NCI-H446 treated with DMSO at 0.1 percent for 48 hours (cell line): ENCODE data around the gene NXNL1.
"Not testable (repeated sequence)": the region's sequence is repeated elsewhere in the genome, so short reads cannot be mapped to it uniquely, and the experiment has no call there.

Source experiments
- DNase-seq: peaks from one replicate; lab custom pipeline; 2025; lab: John Stamatoyannopoulos, UW

NXNL1 gene, protein sequence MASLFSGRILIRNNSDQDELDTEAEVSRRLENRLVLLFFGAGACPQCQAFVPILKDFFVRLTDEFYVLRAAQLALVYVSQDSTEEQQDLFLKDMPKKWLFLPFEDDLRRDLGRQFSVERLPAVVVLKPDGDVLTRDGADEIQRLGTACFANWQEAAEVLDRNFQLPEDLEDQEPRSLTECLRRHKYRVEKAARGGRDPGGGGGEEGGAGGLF

DNA sequence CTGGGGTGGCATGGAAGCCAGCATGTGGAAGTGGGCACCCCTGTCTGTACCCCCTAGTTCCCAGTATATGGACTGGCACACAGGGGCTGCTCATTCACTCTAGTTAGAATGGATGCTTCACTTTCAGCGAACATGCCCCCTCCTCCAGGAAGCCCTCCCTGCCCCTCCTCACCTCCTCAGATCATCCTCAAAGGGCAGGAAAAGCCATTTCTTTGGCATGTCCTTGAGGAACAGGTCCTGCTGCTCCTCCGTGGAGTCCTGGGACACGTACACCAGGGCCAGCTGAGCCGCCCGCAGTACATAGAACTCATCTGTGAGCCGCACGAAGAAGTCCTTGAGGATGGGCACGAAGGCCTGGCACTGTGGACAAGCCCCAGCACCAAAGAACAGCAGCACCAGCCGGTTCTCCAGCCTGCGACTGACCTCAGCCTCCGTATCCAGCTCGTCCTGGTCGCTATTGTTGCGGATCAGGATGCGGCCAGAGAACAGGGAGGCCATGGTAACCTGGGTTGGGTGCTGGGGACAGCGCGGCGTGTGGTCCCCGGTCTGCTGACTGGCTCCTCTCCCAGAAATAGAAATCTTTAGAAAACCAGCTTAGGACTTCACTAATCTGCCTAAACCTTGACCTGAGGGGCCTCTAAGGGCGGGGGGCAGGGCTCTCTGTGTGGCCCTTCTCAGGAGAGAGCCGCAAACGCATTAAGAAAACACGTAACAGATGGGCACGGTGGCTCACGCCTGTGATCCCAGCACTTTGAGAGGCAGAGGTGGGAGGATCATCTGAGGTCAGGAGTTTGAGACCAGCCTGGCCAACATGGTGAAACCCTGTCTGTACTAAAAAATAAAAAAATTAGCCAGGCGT, at the start of gene NXNL1:
Gene NXNL1, minus strand, starts transcription at position 555 of the 859 bp plus-strand sequence. Its CDS starts 57 bp downstream, at position 498.
- DNase-seq = no peak

DNA sequence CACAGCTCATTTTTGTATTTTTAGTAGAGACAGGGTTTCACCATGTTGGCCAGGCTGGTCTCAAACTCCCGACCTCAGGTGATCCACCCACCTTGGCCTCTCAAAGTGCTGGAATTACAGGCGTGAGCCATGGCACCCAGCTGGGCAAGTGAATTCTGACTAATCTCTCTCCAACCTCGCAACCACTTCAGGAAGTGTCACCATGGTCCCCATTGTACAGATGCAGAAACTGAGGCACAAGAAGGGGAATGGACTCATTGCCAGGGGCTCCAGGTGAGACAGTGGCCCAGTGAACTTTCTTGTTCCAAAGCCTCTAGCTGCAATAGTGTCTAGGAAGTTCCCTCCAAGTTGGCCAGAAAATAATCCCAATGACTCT, 47.8 kb upstream of the NXNL1 start:
- DNase-seq = not testable (repeated sequence)

DNA sequence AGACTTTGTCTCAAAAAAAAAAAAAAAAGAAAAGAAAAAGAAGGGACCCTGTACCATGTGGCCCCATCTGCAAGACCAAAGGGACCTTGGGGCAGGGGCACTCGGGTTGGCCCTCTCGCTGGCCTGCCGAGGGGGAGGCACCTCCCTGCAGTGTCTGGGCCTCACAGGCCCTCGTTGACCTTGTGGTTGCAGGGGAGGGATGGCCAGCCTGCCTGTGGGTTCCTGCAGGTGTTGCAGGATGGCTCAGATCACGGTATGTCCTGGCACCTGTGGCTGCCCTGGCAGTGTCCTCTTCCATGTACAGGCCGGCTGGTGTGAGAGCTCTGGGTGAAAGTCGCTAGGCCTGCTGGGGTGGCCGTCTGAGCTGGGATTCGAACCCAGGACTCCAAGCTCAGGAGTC, 46.0 kb upstream of the NXNL1 start:
- DNase-seq = no peak

DNA sequence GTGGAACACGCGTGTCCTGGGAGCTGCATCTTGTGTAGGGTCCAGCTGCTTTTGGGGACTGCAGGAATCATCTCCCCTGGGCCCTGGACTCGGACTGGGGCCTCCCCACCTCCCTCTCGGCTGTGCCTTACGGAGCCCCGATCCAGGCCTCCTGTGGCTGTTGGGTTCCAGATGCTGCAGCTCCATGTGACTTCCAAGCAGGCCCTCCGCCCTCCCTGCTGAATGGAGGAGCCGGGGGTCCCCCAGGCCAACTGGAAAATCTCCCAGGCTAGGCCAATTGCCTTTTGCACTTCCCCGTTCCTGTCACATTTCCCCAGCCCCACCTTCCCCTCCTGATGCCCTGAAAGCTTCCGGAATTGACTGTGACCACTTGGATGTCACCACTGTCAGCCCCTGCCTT, 44.5 kb upstream of the NXNL1 start:
- no peak for DNase-seq

DNA sequence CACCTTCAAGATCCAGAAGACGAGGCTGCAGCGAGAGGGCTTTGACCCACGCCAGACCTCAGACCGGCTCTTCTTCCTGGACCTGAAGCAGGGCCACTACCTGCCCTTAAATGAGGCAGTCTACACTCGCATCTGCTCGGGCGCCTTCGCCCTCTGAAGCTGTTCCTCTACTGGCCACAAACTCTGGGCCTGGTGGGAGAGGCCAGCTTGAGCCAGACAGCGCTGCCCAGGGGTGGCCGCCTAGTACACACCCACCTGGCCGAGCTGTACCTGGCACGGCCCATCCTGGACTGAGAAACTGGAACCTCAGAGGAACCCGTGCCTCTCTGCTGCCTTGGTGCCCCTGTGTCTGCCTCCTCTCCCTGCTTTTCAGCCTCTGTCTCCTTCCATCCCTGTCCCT, 43.7 kb upstream of the NXNL1 start:
- no peak for DNase-seq

DNA sequence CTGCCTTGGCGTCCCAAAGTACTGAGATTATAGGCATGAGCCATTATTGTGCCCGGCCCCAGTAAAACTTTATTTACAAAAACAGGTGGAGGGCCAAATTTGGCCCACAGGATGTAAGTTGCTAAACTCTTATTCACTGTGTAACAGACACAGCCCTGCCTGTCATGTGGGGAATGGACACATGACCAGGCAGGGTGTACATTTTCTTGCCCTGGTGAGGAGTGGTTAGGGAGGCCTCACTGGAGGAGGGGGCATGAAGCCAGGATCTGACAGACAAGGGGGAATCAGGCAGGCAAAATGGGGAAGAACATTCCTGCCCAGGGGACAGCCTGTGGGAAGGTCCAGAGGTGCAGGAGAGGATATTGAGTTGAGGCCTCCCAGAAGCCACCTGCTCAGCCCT, 43.3 kb upstream of the NXNL1 start:
- no peak for DNase-seq

DNA sequence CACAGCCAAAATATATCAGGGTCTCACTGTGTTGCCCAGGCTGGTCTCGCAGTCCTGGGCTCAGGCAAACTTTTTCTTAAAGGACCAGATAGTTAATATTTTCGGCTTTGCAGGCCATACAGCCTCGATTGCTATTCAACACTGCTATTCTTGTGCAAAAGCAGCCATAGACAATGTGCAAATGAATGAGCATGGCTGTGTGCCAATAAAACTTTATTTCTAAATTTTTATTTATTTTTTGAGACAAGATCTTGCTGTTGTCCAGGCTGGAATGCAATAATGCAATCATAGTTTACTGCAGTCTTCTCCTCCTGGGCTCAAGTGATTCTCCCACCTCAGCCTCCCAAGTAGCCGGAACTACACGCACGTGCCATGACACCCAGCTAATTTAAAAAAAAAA, 42.5 kb upstream of the NXNL1 start:
- no peak for DNase-seq

DNA sequence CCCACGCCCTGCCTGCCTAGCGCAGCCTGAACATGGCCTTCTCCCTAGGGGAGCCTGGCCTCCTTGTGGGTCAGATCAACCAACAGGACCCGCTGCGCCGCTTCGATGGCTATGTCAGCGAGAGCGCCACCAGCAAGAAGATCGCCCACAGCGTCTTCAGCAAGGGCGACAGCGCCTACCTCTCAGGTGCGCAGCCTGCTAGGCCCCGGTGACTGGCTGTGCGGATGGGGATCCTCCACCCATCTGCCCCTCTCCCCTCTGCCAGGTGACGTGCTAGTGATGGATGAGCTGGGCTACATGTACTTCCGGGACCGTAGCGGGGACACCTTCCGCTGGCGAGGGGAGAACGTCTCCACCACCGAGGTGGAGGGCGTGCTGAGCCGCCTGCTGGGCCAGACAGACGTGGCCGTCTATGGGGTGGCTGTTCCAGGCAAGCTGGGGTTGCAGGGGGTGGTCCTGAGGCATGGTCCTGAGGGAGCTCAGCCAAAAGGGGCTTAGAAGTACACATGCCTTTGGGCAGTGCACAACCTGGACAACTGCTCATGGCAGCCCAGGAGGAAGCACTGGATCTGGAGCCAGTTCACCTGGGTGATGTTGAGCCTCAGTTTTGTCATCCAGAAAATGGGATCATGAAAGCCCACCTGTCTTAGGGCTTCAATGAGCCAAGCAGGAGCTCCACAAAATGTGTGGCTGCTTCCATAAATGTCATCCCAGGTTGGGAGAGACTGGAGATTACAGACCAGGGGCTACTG, 39.9 kb upstream of the NXNL1 start:
- DNase-seq = no peak

DNA sequence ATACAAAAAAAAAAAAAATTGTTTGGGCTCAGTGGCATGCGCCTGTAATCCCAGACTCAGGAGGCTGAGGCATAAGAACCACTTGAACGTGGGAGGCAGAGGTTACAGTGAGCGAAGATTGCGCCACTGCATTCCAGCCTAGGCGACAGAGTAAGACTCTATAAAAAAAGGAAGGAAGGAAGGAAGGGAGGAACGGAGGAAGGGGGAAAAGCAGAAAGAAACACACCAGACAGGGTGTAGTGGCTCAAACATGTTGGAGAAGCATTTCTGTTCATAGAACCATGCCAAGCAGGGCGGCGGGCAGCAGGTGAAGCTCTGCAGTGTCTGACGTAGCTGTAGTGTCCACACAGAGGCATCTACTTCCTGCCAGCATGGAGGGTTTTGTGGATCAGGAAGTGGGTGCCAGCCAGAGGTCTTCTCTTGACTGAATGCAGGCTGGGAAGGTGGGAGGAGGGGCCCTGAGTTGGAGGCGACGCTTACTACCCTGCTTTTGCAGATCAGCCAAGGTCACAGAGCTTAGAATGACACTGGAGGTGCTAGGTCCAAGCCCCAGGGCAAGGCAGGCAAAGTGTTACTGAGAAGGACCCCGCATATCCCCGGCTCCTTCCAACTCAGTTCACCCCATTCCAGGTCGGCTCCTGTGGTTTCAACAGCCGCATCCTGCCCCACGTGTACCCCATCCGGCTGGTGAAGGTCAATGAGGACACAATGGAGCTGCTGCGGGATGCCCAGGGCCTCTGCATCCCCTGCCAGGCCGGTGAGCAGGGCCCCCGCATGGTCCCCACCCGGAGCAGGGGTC, 39.1 kb upstream of the NXNL1 start:
- DNase-seq = no peak

DNA sequence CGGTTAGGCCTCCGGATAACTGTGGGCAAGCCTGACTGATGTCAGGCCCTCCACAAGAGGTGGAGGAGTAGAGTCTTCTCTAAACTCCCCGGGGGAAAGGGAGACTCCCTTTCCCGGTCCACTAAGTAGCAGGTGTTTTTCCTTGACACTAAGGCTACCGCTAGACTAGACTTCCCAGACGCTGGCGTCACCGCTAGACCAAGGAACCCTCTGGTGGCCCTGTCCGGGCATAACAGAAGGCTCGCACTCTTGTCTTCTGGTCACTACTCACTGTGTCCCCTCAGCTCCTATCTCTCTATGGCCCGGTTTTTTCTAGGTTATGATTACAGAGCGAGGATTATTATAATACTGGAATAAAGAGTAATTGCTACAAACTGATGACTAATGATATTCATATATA, 38.3 kb upstream of the NXNL1 start:
- not testable (repeated sequence) for DNase-seq

DNA sequence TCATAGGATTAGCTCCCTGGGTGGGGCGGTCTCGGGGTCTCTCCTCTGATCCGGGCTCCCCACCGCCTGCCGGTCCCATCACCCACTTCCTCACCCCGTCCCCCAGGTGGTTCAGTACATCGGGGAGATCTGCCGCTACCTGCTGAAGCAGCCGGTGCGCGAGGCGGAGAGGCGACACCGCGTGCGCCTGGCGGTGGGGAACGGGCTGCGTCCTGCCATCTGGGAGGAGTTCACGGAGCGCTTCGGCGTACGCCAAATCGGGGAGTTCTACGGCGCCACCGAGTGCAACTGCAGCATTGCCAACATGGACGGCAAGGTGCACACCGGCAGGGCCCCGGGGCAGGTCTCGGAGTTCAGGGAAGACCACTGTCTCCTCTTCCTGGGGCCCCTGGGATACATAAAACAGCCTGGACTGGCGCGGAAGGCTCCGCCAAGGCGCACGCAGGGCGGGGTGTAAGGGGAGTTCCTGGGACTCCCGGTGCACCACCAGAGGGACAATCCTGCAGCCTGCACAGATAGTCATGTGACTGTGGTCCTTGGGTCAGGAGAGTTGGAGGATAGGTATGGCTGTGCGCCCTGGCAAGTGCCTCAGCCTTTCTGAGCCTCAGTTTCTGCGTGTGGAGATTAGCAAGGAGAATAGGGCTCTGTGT, 36.5 kb upstream of the NXNL1 start:
- DNase-seq = no peak

DNA sequence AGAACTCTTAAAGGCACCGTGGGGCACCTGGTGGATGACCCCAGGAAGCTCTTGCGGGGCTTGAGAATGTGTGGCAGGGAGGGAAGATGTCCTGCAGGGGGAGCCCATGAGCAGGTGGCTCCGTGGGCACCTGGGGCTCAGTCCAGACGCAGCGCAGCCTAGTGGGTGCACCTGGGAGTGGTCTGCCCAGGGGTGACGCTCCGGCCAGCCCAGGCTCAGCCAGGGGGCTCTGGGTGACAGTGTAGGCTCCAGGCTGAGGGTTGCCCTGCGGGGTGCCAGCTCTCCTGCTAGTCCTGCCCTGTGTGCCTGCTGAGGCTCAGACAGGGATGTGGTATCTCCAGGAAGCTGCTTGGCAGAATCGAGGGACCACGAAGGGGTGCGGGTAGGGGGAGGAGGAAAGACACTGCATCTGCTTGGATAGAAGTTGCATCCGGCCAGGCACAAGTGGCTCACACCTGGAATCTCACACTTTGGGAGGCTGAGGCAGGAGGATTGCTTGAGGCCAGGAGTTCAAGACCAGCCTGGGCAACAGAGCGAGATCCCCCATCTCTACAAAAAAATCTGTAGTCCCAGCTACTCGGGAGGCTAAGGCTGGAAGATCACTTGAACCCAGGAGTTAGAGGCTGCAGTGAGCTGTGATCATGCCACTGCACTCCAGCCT, 35.7 kb upstream of the NXNL1 start:
- no peak for DNase-seq

DNA sequence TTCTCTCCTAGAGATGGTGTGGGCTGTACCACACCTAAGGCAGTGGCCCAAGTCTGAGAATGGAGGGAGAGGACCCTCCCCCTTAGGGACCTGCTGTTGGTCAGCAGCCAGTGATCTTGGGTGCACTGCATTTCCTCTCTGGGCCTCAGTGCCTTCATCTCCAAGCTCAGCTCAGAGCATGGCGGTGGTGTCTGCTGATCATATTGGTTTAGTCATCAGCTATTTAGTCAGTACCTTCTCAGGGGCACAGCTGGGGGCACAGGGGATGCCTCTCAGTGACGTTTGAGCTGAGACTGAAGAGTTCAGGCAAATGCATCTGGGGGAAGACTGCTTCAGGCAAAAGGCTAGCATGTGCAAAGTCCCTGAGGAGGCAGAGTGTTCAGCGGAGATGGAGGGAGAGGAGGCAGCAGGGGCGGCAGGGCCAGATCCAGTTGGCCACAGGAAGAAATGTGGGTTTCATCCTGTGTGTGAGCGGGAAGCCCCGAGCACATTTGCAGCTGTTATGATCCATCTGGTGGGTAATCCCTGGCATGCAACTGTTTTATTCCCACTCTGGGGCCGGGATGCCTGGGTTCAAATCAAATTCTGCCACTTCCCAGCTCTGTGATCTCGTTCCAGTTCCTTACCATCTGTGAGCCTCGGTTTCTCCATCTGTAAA, 35.0 kb upstream of the NXNL1 start:
- DNase-seq = no peak

DNA sequence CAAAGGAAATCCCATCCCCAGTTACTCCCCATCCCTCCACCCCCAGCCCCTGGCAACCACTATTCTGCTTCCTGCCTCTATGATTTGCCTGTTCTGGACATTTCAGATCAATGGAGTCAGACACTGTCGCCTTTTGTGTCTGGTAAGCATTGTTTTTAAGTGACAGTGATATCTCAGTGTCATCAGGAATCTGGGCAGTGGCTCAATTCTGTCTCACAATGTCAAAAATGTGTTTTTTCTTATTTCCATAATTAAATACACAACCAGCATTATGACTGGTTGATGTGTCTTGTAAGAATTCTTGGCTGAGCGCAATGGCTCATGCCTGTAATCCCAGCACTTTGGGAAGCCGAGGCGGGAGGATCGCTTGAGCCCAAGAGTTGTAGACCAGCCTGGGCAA, 30.6 kb upstream of the NXNL1 start:
- no peak for DNase-seq

DNA sequence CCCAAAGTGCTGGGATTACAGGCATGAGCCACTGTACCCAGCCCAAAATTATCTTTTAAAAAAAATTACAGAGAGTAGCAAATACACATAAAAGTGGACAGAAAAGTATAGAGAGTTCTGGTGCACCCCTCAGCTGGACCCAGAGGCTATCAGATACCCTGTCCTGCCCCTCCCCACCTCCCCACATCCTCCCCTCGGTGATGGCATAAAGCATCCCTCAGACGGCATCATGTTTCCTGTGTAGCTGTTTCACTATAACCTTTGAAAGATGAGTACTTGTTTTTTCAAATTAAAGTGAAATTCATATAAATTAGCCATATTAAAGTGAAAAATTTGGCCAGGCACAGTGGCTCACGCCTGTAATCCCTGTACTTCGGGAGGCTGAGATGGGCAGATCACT, 29.7 kb upstream of the NXNL1 start:
- DNase-seq = no peak

DNA sequence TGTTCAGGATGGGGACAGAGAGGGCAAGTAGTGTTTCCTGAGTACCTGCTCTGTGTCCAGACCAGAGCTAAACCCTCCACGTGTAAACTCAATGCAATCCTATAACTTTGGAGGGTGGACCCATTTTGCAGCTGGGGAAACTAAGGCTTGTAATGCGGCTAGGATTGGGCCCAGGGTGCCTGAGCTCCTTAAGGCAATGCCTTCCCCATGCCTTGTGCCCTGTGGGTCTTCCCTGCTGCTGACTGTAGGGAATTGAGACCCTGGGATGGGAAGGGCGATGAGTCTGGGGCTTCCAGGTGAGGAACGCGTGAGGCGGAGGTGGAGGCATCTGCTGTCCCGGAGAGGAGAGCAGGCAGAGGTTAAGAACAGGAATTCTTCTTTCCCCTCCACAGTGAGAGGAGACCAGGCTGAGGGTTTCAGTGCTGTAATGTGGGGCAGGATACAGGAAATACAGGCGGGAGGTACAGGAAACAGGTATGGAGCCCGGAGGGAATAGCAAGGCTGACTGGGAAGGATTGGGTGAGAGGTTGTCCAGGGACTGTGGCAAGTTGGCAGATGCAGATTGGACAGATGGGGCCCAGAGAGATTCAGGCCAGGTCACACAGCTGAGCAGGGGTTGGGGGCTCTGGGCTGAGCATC, 28.8 kb upstream of the NXNL1 start:
- DNase-seq = no peak

DNA sequence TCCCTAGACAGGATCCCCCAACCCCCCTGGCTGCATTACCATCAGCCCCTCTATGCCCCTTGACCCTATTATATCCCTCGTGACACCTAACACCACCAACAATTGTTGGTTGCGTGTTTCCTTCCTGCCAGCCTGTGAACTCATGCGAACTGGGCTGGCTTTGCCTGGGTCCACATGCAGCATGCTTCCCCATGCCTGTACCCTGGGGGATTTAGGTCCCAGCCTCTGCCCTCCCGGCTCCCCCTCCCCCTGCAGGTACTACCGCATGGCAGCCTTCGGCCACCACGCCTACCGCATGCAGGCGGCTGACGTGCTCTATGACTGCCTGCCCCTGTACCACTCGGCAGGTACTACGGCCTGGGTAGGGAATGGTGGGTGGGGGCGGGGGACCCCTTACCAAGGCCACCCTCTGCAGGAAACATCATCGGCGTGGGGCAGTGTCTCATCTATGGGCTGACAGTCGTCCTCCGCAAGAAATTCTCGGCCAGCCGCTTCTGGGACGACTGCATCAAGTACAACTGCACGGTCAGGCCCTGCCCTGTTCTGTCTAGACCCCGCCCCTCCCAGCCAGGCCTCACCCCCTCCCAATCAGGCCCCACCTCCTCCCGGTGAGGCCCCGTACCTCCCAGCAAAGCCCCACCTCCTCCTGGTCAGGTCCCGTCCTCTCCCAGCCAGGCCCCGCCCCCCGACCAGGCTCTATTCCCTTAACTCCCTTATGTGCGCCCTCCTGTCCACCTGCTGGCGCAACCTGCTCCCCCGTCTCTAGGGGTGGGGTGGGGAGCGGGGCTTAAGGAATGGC, 28.1 kb upstream of the NXNL1 start:
- no peak for DNase-seq

DNA sequence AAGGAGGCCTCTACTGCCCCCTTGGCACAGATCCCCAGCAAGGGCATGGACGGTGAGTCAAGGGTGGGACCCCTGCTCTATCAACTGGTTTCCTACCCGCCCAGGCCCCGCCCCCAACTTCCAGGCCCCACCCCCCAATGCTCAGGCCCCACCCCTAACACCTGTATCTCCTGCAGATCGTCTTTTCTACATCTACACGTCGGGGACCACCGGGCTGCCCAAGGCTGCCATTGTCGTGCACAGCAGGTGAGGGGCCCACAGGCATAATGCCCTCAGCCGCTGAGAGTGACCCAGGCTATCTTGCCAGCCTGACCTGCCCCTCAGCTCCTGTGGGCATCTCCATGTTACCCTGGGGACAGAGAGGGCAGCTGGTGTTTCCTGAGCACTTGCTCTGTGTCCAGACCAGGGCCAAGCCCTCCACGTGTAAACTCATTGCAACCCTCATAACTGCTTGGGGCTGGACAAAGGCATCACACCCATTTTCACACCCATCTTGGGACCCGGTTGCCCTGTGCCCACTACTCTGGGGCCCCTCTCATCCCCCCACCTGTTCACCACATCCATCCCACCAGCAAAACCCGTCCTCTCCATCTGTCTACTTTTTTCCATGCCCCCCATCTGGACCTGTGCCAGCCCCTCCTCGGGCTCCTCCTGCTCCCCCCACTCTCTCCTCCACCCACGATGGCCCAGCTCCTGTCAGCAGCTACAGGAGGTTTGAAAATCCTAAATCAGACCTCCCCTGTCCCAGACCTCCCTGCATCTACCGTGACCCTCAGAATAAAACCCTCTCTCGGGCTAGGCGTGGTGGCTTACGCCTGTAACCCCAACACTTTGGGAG, 26.8 kb upstream of the NXNL1 start:
- DNase-seq = no peak
